Testis (tissue), 2 donors: ENCODE data around the gene C17orf67.

Experiments used
- POLR2A ChIP-seq: fragments of 450-650 bp; IDR thresholded peaks from one replicate; pipeline ENCODE4 v1.6.1; 2017; ENCODE audit warnings: antibody characterized with exemption, mild to moderate bottlenecking, moderate library complexity
- TF ChIP-seq, protein P1 (sequence below), 3 experiments: fragments of 450-650 bp in 2 of 3; fragments of 200-600 bp in 1 of 3; sonication (generic) in 1 of 3; IDR thresholded peaks; one replicate each; pipeline ENCODE4 v1.5.1; 2016 to 2019; ENCODE audit warnings: antibody characterized with exemption in 3 of 3, mild to moderate bottlenecking in 2 of 3, moderate library complexity in 1 of 3

DNA sequence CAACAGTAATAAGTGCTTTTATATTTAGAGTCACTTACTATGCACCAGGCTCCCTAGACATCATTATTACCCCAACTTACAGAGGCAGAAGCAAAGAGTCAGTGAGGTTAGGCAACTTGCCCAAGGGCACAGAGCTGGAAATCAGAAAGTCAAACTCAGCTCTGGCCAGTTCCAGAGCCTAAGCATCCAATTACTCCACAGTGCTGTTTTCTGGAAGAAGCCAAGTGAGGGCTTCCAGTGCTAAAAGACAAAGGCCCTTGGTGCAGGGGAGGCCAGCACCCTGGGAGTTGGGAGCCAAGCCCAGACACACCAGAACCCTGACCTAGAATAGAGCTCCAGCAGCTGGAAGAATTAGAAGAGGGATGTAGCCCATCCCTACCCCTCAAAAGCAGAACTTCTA is 40.2 kb downstream of the C17orf67 start:
- TF ChIP-seq POLR2A: no peak
- TF ChIP-seq, protein P1, sequence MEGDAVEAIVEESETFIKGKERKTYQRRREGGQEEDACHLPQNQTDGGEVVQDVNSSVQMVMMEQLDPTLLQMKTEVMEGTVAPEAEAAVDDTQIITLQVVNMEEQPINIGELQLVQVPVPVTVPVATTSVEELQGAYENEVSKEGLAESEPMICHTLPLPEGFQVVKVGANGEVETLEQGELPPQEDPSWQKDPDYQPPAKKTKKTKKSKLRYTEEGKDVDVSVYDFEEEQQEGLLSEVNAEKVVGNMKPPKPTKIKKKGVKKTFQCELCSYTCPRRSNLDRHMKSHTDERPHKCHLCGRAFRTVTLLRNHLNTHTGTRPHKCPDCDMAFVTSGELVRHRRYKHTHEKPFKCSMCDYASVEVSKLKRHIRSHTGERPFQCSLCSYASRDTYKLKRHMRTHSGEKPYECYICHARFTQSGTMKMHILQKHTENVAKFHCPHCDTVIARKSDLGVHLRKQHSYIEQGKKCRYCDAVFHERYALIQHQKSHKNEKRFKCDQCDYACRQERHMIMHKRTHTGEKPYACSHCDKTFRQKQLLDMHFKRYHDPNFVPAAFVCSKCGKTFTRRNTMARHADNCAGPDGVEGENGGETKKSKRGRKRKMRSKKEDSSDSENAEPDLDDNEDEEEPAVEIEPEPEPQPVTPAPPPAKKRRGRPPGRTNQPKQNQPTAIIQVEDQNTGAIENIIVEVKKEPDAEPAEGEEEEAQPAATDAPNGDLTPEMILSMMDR (IDR thresholded peaks at IDR 0.05): no peak
